ENCODE data around the gene JUN. TPM values are rescaled to one million over a fixed set of nuclear protein-coding genes. Genes with fewer than 3 reads are reported as not detected.

JUN gene
- total RNA-seq (81.1 and 88.3 TPM in 2 replicates), polyA plus RNA-seq (80.0 and 89.3 TPM in 2 replicates), polyA minus RNA-seq (50.1 and 61.0 TPM in 2 replicates), Bru-seq, nascent RNA (percentile 98 among the genes with signal in this experiment), BruChase-seq, experiment 1, labeled RNA remaining after a 6-hour chase (percentile 88 among the genes with signal in this experiment), BruChase-seq, experiment 2, labeled RNA remaining after a 2-hour chase (percentile 95 among the genes with signal in this experiment)
- polyA plus RNA-seq (2011; cell fraction: cytosol; rRNA removed): 57.8 and 84.1 TPM in 2 replicates
- 130 and 140 TPM in 2 replicates for polyA plus RNA-seq (2011; cell fraction: nucleus; rRNA removed)
- 67.6 and 99.1 TPM in 2 replicates for polyA plus RNA-seq (2012)
- 12.2 TPM for polyA minus RNA-seq (2011; cell fraction: cytosol; rRNA and poly(A)+ RNA removed)
- polyA minus RNA-seq (2011; cell fraction: nucleus; rRNA and poly(A)+ RNA removed): 92.9 and 191 TPM in 2 replicates
- long read RNA-seq, transcript JUN-201 (1 exons, 3,540 nt): major isoform, 38 of 40 reads
- long read RNA-seq, partial matches to known transcripts: 0 of 40 reads
- long read RNA-seq, other reads (novel, unspliced or antisense): 2 of 40 reads

- FAIRE-seq: peak; percentile 93
- Histone ChIP-seq H3K9me1 (replicated peaks; ENCODE audit: control insufficient read depth, extremely low read depth, insufficient read depth, low read length) (no peaks in the 10 kb centered on the region), H3K27me3 (ENCODE audit: control insufficient read depth in 2 of 2, insufficient read depth in 2 of 2, low read length in 2 of 2) (no peaks in the 10 kb centered on the region), H3K9ac (replicated peaks; ENCODE audit: extremely low read depth, insufficient read depth, low read length) (peak within 1 kb of the TSS; percentile 99), H2AFZ (ENCODE audit: low read depth, low read length) (no peak within 1 kb of the TSS), H3K4me3 (replicated peaks in 1 of 3; ENCODE audit: insufficient read depth in 1 of 3, low read depth in 1 of 3, low read length in 3 of 3) (peak within 1 kb of the TSS; percentile 60 to 91 (median 80)), H3K27ac (ENCODE audit: insufficient read depth, low read depth, low read length) (peak within 1 kb of the TSS; percentile 97), H3K79me2 (ENCODE audit: control insufficient read depth, insufficient read depth, low read length) (peaks cover 35% of the 10 kb centered on the region), H3K4me2 (ENCODE audit: insufficient read depth, low read length) (peak within 1 kb of the TSS; percentile 57), H3K36me3 (ENCODE audit: control insufficient read depth in 2 of 2, extremely low read depth in 1 of 2, insufficient read depth in 2 of 2, low read length in 2 of 2) (no peaks in the 10 kb centered on the region), H4K20me1 (replicated peaks; ENCODE audit: control insufficient read depth, extremely low read depth, insufficient read depth, low read length) (no peaks in the 10 kb centered on the region), H3K9me3 (replicated peaks; ENCODE audit: control insufficient read depth, insufficient read depth, low read length) (no peaks in the 10 kb centered on the region), H3K4me1 (ENCODE audit: control insufficient read depth, extremely low read depth, insufficient read depth, low read length) (peaks cover 30% of the 10 kb centered on the region)
- DNase-seq (ENCODE audit: low read depth, low spot score): peak; percentile 100
- TF ChIP-seq EZH2 (IDR thresholded peaks at IDR 0.05; ENCODE audit: borderline replicate concordance, low read depth, low read length, severe bottlenecking) (no peak), JUN (IDR thresholded peaks at IDR 0.05; ENCODE audit: borderline replicate concordance, insufficient read depth, insufficient read length, low read depth) (peak; percentile 89), POLR2A (IDR thresholded peaks at IDR 0.05; ENCODE audit: low read depth, low read length) (peak; percentile 100), POLR2AphosphoS5 (IDR thresholded peaks at IDR 0.05; ENCODE audit: insufficient read depth, low read depth, low read length) (peak; percentile 100), GATA2 (IDR thresholded peaks at IDR 0.05; ENCODE audit: insufficient read depth, insufficient read length, low read depth, low read length) (no peak), FOS (IDR thresholded peaks at IDR 0.05; ENCODE audit: borderline replicate concordance, insufficient read depth, low read length) (peak; percentile 37), MYC (IDR thresholded peaks at IDR 0.05; ENCODE audit: low read depth, low read length) (no peak)
- dilution Hi-C loops (cut with MboI; ENCODE audit: extremely low pct_ligation_motif_present, low sequenced_read_pairs) (no loop called here), intact Hi-C loops (cut with micrococcal nuclease) (loop anchor here (1.0 to 5.0 kb wide), 20 partner anchors 29 to 975 kb away; no protein-coding TSS in a partner anchor)
- BruUV-seq (replicated peaks): no TSS peak
- CTCF ChIA-PET: interaction anchor here (0.6 to 3.0 kb wide), 10 partner anchors 11 to 914 kb away, joined by 3 to 15 read pairs (median 4); no protein-coding TSS in a partner anchor
- POLR2A ChIA-PET: interaction anchor here (0.5 to 3.1 kb wide), 22 partner anchors 11 to 975 kb away, joined by 3 to 23 read pairs (median 4); partner anchors contain the start of gene FGGY
These were observed at the start of gene JUN for GRCh38 chr1:58783993-58784757. Gene JUN (minus strand): TSS chr1:58784047. CDS start chr1:58783070, 977 bp downstream.

Data from endothelial cell of umbilical vein (primary cell).